Measurements from ENCODE around the gene EPB41L4B. TPM values are rescaled to one million over a fixed set of nuclear protein-coding genes. Genes with fewer than 3 reads are reported as not detected.

The EPB41L4B gene
- total and polyA plus RNA-seq, 2 of the 13 experiments (the other 11 are each of a cell fraction or from before 2014, with no cell fraction given) = 17.6 to 22.1 TPM

DNA sequence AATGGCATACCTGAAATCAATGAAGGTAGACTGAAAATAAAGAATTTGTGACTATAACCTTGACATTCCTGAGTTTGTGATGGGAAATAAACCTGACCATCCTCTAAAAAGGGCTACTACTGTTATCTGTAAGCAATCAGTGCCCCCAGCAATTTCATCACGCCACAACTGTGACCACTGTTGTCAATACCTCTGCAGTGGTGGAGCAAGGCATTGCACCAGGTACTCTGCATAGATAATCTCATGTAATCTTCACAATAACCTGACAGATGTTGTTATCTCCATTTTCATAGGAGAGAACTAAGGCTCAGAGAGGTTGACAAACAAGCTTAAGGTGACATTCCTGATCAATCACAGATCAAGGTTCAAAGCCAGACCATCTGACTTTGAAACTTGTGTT lies 115.3 kb downstream of the EPB41L4B start (continued):
- TF ChIP-seq, protein P1, sequence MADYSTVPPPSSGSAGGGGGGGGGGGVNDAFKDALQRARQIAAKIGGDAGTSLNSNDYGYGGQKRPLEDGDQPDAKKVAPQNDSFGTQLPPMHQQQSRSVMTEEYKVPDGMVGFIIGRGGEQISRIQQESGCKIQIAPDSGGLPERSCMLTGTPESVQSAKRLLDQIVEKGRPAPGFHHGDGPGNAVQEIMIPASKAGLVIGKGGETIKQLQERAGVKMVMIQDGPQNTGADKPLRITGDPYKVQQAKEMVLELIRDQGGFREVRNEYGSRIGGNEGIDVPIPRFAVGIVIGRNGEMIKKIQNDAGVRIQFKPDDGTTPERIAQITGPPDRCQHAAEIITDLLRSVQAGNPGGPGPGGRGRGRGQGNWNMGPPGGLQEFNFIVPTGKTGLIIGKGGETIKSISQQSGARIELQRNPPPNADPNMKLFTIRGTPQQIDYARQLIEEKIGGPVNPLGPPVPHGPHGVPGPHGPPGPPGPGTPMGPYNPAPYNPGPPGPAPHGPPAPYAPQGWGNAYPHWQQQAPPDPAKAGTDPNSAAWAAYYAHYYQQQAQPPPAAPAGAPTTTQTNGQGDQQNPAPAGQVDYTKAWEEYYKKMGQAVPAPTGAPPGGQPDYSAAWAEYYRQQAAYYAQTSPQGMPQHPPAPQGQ (CRISPR knock-in tag; IDR thresholded peaks at IDR 0.05; ENCODE audit: borderline replicate concordance) = no peak
- no peak for TF ChIP-seq CENPX (CRISPR knock-in tag; IDR thresholded peaks at IDR 0.05)
- TF ChIP-seq REL (CRISPR knock-in tag; conservative IDR thresholded peaks at IDR 0.05) = no peak
- TF ChIP-seq ZNF570 (CRISPR knock-in tag; IDR thresholded peaks at IDR 0.05; ENCODE audit: borderline replicate concordance) = no peak
- no peak for TF ChIP-seq ZNF331 (CRISPR knock-in tag; IDR thresholded peaks at IDR 0.05)
- TF ChIP-seq, protein P2, sequence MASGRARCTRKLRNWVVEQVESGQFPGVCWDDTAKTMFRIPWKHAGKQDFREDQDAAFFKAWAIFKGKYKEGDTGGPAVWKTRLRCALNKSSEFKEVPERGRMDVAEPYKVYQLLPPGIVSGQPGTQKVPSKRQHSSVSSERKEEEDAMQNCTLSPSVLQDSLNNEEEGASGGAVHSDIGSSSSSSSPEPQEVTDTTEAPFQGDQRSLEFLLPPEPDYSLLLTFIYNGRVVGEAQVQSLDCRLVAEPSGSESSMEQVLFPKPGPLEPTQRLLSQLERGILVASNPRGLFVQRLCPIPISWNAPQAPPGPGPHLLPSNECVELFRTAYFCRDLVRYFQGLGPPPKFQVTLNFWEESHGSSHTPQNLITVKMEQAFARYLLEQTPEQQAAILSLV (CRISPR knock-in tag; IDR thresholded peaks at IDR 0.05; ENCODE audit: borderline replicate concordance) = no peak
- no peak for TF ChIP-seq SCMH1 (CRISPR knock-in tag; IDR thresholded peaks at IDR 0.05; ENCODE audit: borderline replicate concordance)
- TF ChIP-seq IKZF4 (CRISPR knock-in tag; IDR thresholded peaks at IDR 0.05; ENCODE audit: borderline replicate concordance, low read depth, not compliant biosample characterization) = no peak

DNA sequence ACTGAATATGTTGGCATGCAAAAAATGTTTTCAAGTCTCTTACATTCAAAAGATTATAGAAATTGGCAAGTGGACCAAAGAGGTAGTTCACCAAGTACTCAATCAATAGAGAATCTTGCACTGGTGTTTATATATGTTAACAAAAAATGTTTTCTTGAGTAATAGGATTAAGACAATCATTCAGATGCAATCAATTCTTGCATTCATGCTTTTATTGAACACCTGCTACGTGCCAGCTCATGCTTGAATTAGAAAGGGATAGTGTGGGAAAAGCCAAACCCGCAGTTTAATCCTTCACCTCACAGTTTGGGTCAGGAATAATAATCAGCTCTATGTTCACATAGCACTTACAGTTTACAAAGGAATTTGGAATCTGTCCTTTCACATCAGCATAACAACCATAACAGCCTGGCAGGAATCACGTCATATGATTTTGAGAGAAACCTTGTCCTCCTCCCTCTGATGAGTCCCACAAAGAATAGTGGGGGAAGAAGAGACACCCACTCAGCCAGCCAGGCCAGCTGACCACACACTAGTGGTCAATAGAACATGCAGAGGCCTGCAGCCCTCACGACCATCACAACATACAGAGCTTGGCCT lies 117.0 kb downstream of the EPB41L4B start:
- H3K36me3 ChIP-seq (replicated peaks in 1 of 2; ENCODE audit: control insufficient read depth in 1 of 2, insufficient read depth in 2 of 2, low read length in 2 of 2) = no peaks in the 10 kb centered on the region
- in situ Hi-C loops (cut with HindIII; ENCODE audit: extremely low pct_ligation_motif_present, low pct_unique_long_range_greater_than_20kb) (no loop called here), intact Hi-C loops (cut with micrococcal nuclease; ENCODE audit: unreplicated experiment) (no loop called here)
- H3K4me2 ChIP-seq (ENCODE audit: low read depth, low read length) = no peak overlapping the region
- 32% methylated on average over 4 of the region's 4 CpGs for WGBS (ENCODE audit: low lambda C conversion rate)
- no TSS peak for BruUV-seq (replicated peaks)
- no peak for ATAC-seq
- DNase-seq (ENCODE audit: low spot score) = no peak
- H3K27ac ChIP-seq (ENCODE audit: extremely low read length, insufficient read depth, low read length) = no peak overlapping the region
- FAIRE-seq = no peak
- CTCF ChIA-PET (ENCODE audit: low intra/inter-chr PET ratio, low total read pairs) = no interaction called here
- H3K9me3 ChIP-seq (ENCODE audit: low read length) = 0 out of 2 replicates have a peak, but pooled peaks cover 5% of the 10 kb centered on the region
- H3K27me3 ChIP-seq (ENCODE audit: control insufficient read depth in 1 of 2, insufficient read depth in 2 of 2, low read length in 2 of 2) = 0 out of 5 replicates have a peak, but pooled peaks cover 0 to 2% of the 10 kb centered on the region in 2 experiments
- peaks cover 6% of the 10 kb centered on the region; the same call in 1 of the 2 replicates for H3K4me1 ChIP-seq (ENCODE audit: insufficient read depth, low read length)
- POLR2A ChIA-PET = no interaction called here
- no peaks in the 10 kb centered on the region for H3K79me2 ChIP-seq (ENCODE audit: insufficient read depth, low read length)
- H2AFZ ChIP-seq (ENCODE audit: low read length) = no peak overlapping the region
- H4K20me1 ChIP-seq (ENCODE audit: insufficient read depth, low read length) = no peaks in the 10 kb centered on the region
- no peak overlapping the region for H3K4me3 ChIP-seq (replicated peaks in 1 of 3; ENCODE audit: insufficient read depth in 1 of 3, low read depth in 2 of 3, low read length in 3 of 3)
- no peak overlapping the region for H3K9ac ChIP-seq (ENCODE audit: insufficient read depth, low read depth, low read length)
- TF ChIP-seq NR2C2 (CRISPR knock-in tag; IDR thresholded peaks at IDR 0.05; ENCODE audit: borderline replicate concordance) (no peak), ZBTB3 (CRISPR knock-in tag; IDR thresholded peaks at IDR 0.05; ENCODE audit: borderline replicate concordance, low read depth) (no peak), SRSF4 (IDR thresholded peaks at IDR 0.05; ENCODE audit: low read depth, low read length, poor library complexity, severe bottlenecking) (no peak), TAF15 (IDR thresholded peaks at IDR 0.05; ENCODE audit: low read depth, low read length, poor library complexity, severe bottlenecking) (no peak), NFE2L2 (IDR thresholded peaks at IDR 0.05; ENCODE audit: low read length) (no peak), NFIB (CRISPR knock-in tag; IDR thresholded peaks at IDR 0.05; ENCODE audit: borderline replicate concordance) (no peak), ZNF768 (CRISPR knock-in tag; IDR thresholded peaks at IDR 0.05) (no peak), ONECUT2 (CRISPR knock-in tag; IDR thresholded peaks at IDR 0.05) (no peak), ZNF781 (CRISPR knock-in tag; IDR thresholded peaks at IDR 0.05; ENCODE audit: borderline replicate concordance, not compliant biosample characterization) (no peak), ZNF253 (CRISPR knock-in tag; IDR thresholded peaks at IDR 0.05; ENCODE audit: borderline replicate concordance) (no peak)
- TF ChIP-seq, protein P3, sequence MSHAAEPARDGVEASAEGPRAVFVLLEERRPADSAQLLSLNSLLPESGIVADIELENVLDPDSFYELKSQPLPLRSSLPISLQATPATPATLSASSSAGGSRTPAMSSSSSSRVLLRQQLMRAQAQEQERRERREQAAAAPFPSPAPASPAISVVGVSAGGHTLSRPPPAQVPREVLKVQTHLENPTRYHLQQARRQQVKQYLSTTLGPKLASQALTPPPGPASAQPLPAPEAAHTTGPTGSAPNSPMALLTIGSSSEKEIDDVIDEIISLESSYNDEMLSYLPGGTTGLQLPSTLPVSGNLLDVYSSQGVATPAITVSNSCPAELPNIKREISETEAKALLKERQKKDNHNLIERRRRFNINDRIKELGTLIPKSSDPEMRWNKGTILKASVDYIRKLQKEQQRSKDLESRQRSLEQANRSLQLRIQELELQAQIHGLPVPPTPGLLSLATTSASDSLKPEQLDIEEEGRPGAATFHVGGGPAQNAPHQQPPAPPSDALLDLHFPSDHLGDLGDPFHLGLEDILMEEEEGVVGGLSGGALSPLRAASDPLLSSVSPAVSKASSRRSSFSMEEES (CRISPR knock-in tag; IDR thresholded peaks at IDR 0.05) = no peak

All from HepG2 (cell line).